Neuronal stem cell (in vitro differentiated cells): ENCODE data around the gene NMT1.
A peak's percentile ranks its signal among the peaks of the same experiment; 100 is the strongest.

Source experiments
- DNase-seq: peaks from one replicate; pipeline ENCODE4 v3.0.0-alpha.2; 2013; ENCODE audit warnings: low spot score
- H2AFZ ChIP-seq: one replicate; pipeline ENCODE4 v1.6.1; 2013; ENCODE audit warnings: mild to moderate bottlenecking, low read length, inconsistent platforms
- H2AK5ac ChIP-seq: 2 replicates; pipeline ENCODE4 v1.6.1; 2013; ENCODE audit warnings: low read depth, mild to moderate bottlenecking, inconsistent platforms, low read length, moderate library complexity, mixed read lengths
- H2BK120ac ChIP-seq: 2 replicates; pipeline ENCODE4 v1.6.1; 2013; ENCODE audit warnings: low read depth, mild to moderate bottlenecking, inconsistent platforms, low read length, moderate library complexity, mixed read lengths
- H2BK12ac ChIP-seq: one replicate; pipeline ENCODE4 v1.6.1; 2013; ENCODE audit warnings: low read length, inconsistent platforms
- H2BK15ac ChIP-seq: 2 replicates; pipeline ENCODE4 v1.6.1; 2013; ENCODE audit warnings: mild to moderate bottlenecking, low read length, inconsistent platforms, mixed read lengths
- H2BK5ac ChIP-seq: one replicate; pipeline ENCODE4 v1.6.1; 2013; ENCODE audit warnings: inconsistent platforms, mild to moderate bottlenecking, low read length, moderate library complexity
- H3K14ac ChIP-seq: one replicate; pipeline ENCODE4 v1.6.1; 2013; ENCODE audit warnings: low read length, inconsistent platforms
- H3K18ac ChIP-seq: 2 replicates; pipeline ENCODE4 v1.6.1; 2013; ENCODE audit warnings: low read length, inconsistent platforms
- H3K23ac ChIP-seq: 2 replicates; pipeline ENCODE4 v1.6.1; 2013; ENCODE audit warnings: low read depth, mild to moderate bottlenecking, mixed read lengths, low read length, inconsistent platforms; ENCODE audit not compliant: poor library complexity
- H3K27ac ChIP-seq: replicated peaks from 3 replicates; pipeline ENCODE4 v1.5.1; 2013; ENCODE audit warnings: low read length, inconsistent platforms
- H3K27me3 ChIP-seq, 3 experiments: 2 replicates each; pipeline ENCODE4 v1.6.1; 2013; ENCODE audit warnings: low read length in 3 of 3, mild to moderate bottlenecking in 2 of 3, inconsistent platforms in 1 of 3, low read depth in 1 of 3, mixed read lengths in 1 of 3, moderate library complexity in 1 of 3; ENCODE audit not compliant: control insufficient read depth in 3 of 3, insufficient read depth in 3 of 3
- H3K36me3 ChIP-seq, 2 donors: replicated peaks in 1 of 2; 2 replicates each; pipeline ENCODE4 v1.6.1; 2013; ENCODE audit warnings: low read length in 2 of 2; ENCODE audit not compliant: control insufficient read depth in 2 of 2, insufficient read depth in 2 of 2
- H3K4ac ChIP-seq: 2 replicates; pipeline ENCODE4 v1.6.1; 2013; ENCODE audit warnings: inconsistent platforms, mild to moderate bottlenecking, low read length, moderate library complexity
- H3K4me1 ChIP-seq, 2 donors: 1 replicate in 1 of 2; 2 replicates in 1 of 2; pipeline ENCODE4 v1.6.1; 2013; ENCODE audit warnings: low read length in 2 of 2, low read depth in 1 of 2; ENCODE audit not compliant: control insufficient read depth in 2 of 2, insufficient read depth in 1 of 2
- H3K4me2 ChIP-seq: one replicate; pipeline ENCODE4 v1.6.1; 2013; ENCODE audit warnings: mild to moderate bottlenecking, low read length, inconsistent platforms; ENCODE audit not compliant: insufficient read depth, poor library complexity, severe bottlenecking
- H3K4me3 ChIP-seq, 2 donors: 2 replicates each; pipeline ENCODE4 v1.5.1; 2013; ENCODE audit warnings: low read length in 2 of 2, mild to moderate bottlenecking in 2 of 2, inconsistent platforms in 1 of 2, moderate library complexity in 1 of 2
- H3K79me1 ChIP-seq: one replicate; pipeline ENCODE4 v1.6.1; 2013; ENCODE audit warnings: low read depth, mild to moderate bottlenecking, inconsistent platforms, low read length, moderate library complexity
- H3K9ac ChIP-seq: one replicate; pipeline ENCODE4 v1.6.1; 2013; ENCODE audit warnings: mild to moderate bottlenecking, low read depth, low read length, inconsistent platforms; ENCODE audit not compliant: poor library complexity
- H3K9me3 ChIP-seq, 2 donors: replicated peaks in 1 of 2; 2 replicates each; pipeline versions ENCODE3 to v1.6.1; 2013; ENCODE audit warnings: low read length in 2 of 2, mild to moderate bottlenecking in 2 of 2, inconsistent platforms in 1 of 2, low read depth in 1 of 2, mixed read lengths in 1 of 2, moderate library complexity in 1 of 2; ENCODE audit not compliant: control insufficient read depth in 2 of 2, insufficient read depth in 1 of 2
- H4K8ac ChIP-seq: one replicate; pipeline ENCODE4 v1.6.1; 2013; ENCODE audit warnings: low read depth, mild to moderate bottlenecking, inconsistent platforms, low read length, moderate library complexity
- H4K91ac ChIP-seq: one replicate; pipeline ENCODE4 v1.6.1; 2013; ENCODE audit warnings: low read length, low read depth, mild to moderate bottlenecking, inconsistent platforms; ENCODE audit not compliant: poor library complexity
- WGBS, 2 donors: extraction: QIAGEN DNeasy Blood & Tissue Kit; methylation state at CpG; one replicate each; pipeline ENCODE4 v1.1.7; 2013; ENCODE audit warnings: missing lambda C conversion rate in 2 of 2, mixed read lengths in 1 of 2; ENCODE audit not compliant: insufficient read length in 2 of 2, insufficient replicate concordance in 1 of 2; ENCODE audit errors: extremely low coverage in 2 of 2; 5-methylcytosine and 5-hydroxymethylcytosine counted together

Gene NMT1

GRCh38 chr17:45043813-45044540 is 17.1 kb upstream of the NMT1 start:
- H3K9me3 ChIP-seq: no peaks in the 10 kb centered on the region
- H3K23ac ChIP-seq: no peak overlapping the region
- no peak overlapping the region for H2BK5ac ChIP-seq
- H2BK15ac ChIP-seq: no peak overlapping the region
- no peak overlapping the region for H3K4ac ChIP-seq
- no peak overlapping the region for H2AFZ ChIP-seq
- H3K9ac ChIP-seq: no peak overlapping the region
- peak overlapping the region in 1 of 2 donors; percentile 17 for H3K4me3 ChIP-seq
- no peak overlapping the region for H4K91ac ChIP-seq
- no peak for DNase-seq
- no peak overlapping the region for H3K27ac ChIP-seq
- H3K36me3 ChIP-seq: peaks cover 0 to 50% of the 10 kb centered on the region in 2 donors
- no peak overlapping the region for H4K8ac ChIP-seq
- H2BK120ac ChIP-seq: no peak overlapping the region
- no peak overlapping the region for H3K18ac ChIP-seq
- H3K27me3 ChIP-seq: no peaks in the 10 kb centered on the region
- H3K4me2 ChIP-seq: no peak overlapping the region
- H2BK12ac ChIP-seq: no peak overlapping the region
- H3K79me1 ChIP-seq: peaks cover 4% of the 10 kb centered on the region
- H3K14ac ChIP-seq: no peak overlapping the region
- H3K4me1 ChIP-seq: peaks cover 8 to 10% of the 10 kb centered on the region in 2 donors
- WGBS, 2 donors: no CpG with 5 or more reads among the region's 18 CpGs
- no peak overlapping the region for H2AK5ac ChIP-seq

GRCh38 chr17:45046537-45047125 is 14.5 kb upstream of the NMT1 start:
- H2BK12ac ChIP-seq: no peak overlapping the region
- no peak overlapping the region for H3K27ac ChIP-seq

GRCh38 chr17:45048795-45049563 is 12.1 kb upstream of the NMT1 start:
- 100% methylated on average over 2 of the region's 8 CpGs for WGBS, 2 donors
- H3K4ac ChIP-seq: no peak overlapping the region
- H2BK120ac ChIP-seq: no peak overlapping the region
- peaks cover 5% of the 10 kb centered on the region for H3K79me1 ChIP-seq
- DNase-seq: no peak
- H3K36me3 ChIP-seq: peaks cover 0 to 30% of the 10 kb centered on the region in 2 donors
- no peak overlapping the region for H3K18ac ChIP-seq
- no peak overlapping the region for H4K91ac ChIP-seq
- H2BK5ac ChIP-seq: no peak overlapping the region
- H2BK12ac ChIP-seq: no peak overlapping the region
- no peaks in the 10 kb centered on the region for H3K9me3 ChIP-seq
- H3K4me2 ChIP-seq: no peak overlapping the region
- peaks cover 7 to 10% of the 10 kb centered on the region in 2 donors for H3K4me1 ChIP-seq
- H3K27me3 ChIP-seq: no peaks in the 10 kb centered on the region
- no peak overlapping the region for H3K27ac ChIP-seq
- no peak overlapping the region for H2BK15ac ChIP-seq
- no peak overlapping the region for H3K9ac ChIP-seq
- H2AFZ ChIP-seq: no peak overlapping the region
- no peak overlapping the region for H3K4me3 ChIP-seq
- H4K8ac ChIP-seq: no peak overlapping the region
- H2AK5ac ChIP-seq: no peak overlapping the region
- no peak overlapping the region for H3K23ac ChIP-seq
- no peak overlapping the region for H3K14ac ChIP-seq

More at GRCh38 chr17:45046537-45047125, 14.5 kb upstream of the NMT1 start:
- peaks cover 4% of the 10 kb centered on the region for H3K79me1 ChIP-seq
- no peak overlapping the region for H2AFZ ChIP-seq
- H3K4ac ChIP-seq: no peak overlapping the region
- no peak overlapping the region for H2AK5ac ChIP-seq
- no peak overlapping the region for H4K8ac ChIP-seq
- no peak overlapping the region for H3K4me2 ChIP-seq
- no peak overlapping the region for H3K18ac ChIP-seq
- no peak for DNase-seq
- no peak overlapping the region for H3K23ac ChIP-seq
- H3K9ac ChIP-seq: no peak overlapping the region
- H3K4me3 ChIP-seq: no peak overlapping the region
- H3K9me3 ChIP-seq: no peaks in the 10 kb centered on the region
- peaks cover 0 to 44% of the 10 kb centered on the region in 2 donors for H3K36me3 ChIP-seq
- no peak overlapping the region for H2BK5ac ChIP-seq
- H3K14ac ChIP-seq: no peak overlapping the region
- no CpG with 5 or more reads among the region's 9 CpGs for WGBS, 2 donors
- no peak overlapping the region for H4K91ac ChIP-seq
- H3K27me3 ChIP-seq: no peaks in the 10 kb centered on the region
- no peak overlapping the region for H2BK15ac ChIP-seq
- peaks cover 6 to 9% of the 10 kb centered on the region in 2 donors for H3K4me1 ChIP-seq
- H2BK120ac ChIP-seq: no peak overlapping the region
